Measurements from ENCODE around the gene LCN2. TPM values are rescaled to one million over a fixed set of nuclear protein-coding genes. Genes with fewer than 3 reads are reported as not detected.

The LCN2 gene
- polyA plus RNA-seq, 1 experiment = not detected

DNA sequence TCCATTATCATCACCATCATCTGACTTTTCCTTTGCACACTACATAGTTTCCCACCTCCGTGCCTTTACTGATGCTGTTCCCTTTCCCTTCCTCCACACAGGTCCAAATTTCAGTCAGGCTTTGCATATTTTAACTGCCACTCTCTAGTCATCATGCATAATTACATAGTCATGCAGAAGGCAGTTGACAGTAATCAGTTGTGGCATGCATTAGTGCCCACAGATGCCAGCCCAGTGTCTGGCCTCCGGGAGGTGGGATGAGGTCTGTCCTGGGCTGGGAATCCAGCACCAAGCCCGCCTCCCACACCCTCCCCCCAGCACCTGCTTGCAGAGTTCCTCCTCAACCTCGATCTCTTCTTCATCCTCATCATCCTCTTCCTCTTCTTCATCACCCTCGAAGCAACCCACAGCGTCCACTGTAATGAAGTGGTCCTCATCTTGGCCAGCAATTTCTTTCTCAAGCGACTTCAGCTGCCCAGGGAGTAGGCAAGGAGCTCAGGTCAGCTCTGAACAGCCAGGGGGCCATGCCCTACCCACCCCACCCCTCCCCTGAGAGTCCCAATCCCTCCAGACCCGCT lies 19.6 kb downstream of the LCN2 start:
- DNase-seq (ENCODE audit: low read depth) = no peak
- ChIA-PET POLR2A (no interaction called here), CTCF (interaction anchor here (0.7 kb wide), 1 partner anchor 153 kb away, joined by 3 read pairs; no protein-coding TSS in a partner anchor)
- TF ChIP-seq, protein P1, sequence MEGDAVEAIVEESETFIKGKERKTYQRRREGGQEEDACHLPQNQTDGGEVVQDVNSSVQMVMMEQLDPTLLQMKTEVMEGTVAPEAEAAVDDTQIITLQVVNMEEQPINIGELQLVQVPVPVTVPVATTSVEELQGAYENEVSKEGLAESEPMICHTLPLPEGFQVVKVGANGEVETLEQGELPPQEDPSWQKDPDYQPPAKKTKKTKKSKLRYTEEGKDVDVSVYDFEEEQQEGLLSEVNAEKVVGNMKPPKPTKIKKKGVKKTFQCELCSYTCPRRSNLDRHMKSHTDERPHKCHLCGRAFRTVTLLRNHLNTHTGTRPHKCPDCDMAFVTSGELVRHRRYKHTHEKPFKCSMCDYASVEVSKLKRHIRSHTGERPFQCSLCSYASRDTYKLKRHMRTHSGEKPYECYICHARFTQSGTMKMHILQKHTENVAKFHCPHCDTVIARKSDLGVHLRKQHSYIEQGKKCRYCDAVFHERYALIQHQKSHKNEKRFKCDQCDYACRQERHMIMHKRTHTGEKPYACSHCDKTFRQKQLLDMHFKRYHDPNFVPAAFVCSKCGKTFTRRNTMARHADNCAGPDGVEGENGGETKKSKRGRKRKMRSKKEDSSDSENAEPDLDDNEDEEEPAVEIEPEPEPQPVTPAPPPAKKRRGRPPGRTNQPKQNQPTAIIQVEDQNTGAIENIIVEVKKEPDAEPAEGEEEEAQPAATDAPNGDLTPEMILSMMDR (IDR thresholded peaks at IDR 0.05; ENCODE audit: insufficient read depth, low read depth, low read length) = no peak
- no peaks in the 10 kb centered on the region for H3K27me3 ChIP-seq (ENCODE audit: control insufficient read depth, insufficient read depth, low read length)
- H3K36me3 ChIP-seq (ENCODE audit: control insufficient read depth, insufficient read depth, low read length) = peaks cover 22% of the 10 kb centered on the region
- H3K4me3 ChIP-seq (ENCODE audit: low read depth, low read length) = no peak overlapping the region

DNA sequence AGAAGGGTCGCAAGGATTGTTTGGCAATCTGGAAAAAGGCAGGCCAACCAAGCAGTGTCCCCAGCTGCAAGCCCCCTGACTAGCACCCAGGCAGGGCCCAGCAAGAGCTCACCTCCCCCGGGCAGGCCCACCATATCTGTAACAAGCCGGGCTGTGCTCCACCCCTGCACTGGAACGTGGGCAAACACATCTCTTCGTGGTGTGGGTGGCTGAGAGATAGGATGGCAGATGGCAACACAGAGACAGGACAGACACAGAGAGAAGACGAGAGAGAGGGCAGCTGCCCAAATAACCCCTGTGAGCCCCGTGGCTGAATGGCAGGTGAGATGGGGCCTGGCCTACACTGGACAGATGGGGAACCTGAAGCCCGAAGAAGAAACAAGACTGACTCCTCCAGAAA lies 20.2 kb downstream of the LCN2 start:
- TF ChIP-seq, protein P1 (IDR thresholded peaks at IDR 0.05; ENCODE audit: insufficient read depth, low read depth, low read length) = no peak
- Histone ChIP-seq H3K27me3 (ENCODE audit: control insufficient read depth, insufficient read depth, low read length) (no peaks in the 10 kb centered on the region), H3K4me3 (ENCODE audit: low read depth, low read length) (no peak overlapping the region), H3K36me3 (ENCODE audit: control insufficient read depth, insufficient read depth, low read length) (peaks cover 19% of the 10 kb centered on the region)
- ChIA-PET POLR2A (no interaction called here), CTCF (interaction anchor here (0.5 to 0.7 kb wide), 2 partner anchors 11 to 152 kb away, joined by 3 to 5 read pairs; no protein-coding TSS in a partner anchor)
- DNase-seq (ENCODE audit: low read depth) = no peak

GRCh38 chr9:128169925-128170324 lies 20.7 kb downstream of the LCN2 start:
- TF ChIP-seq, protein P1 (IDR thresholded peaks at IDR 0.05; ENCODE audit: insufficient read depth, low read depth, low read length) = no peak
- Histone ChIP-seq H3K4me3 (ENCODE audit: low read depth, low read length) (no peak overlapping the region), H3K36me3 (ENCODE audit: control insufficient read depth, insufficient read depth, low read length) (peaks cover 19% of the 10 kb centered on the region), H3K27me3 (ENCODE audit: control insufficient read depth, insufficient read depth, low read length) (no peaks in the 10 kb centered on the region)
- no peak for DNase-seq (ENCODE audit: low read depth)
- ChIA-PET POLR2A (no interaction called here), CTCF (interaction anchor here (0.6 to 1.3 kb wide), 2 partner anchors 45 to 271 kb away, joined by 3 read pairs; no protein-coding TSS in a partner anchor)

- POLR2A ChIA-PET = no interaction called here
- no peak for DNase-seq (ENCODE audit: low read depth)
Observed at GRCh38 chr9:128174062-128174461, 24.8 kb downstream of the LCN2 start.

GRCh38 chr9:128175102-128175563 lies 25.9 kb downstream of the LCN2 start:
- peaks cover 33% of the 10 kb centered on the region for H3K36me3 ChIP-seq (ENCODE audit: control insufficient read depth, insufficient read depth, low read length)
- CTCF ChIA-PET = interaction anchor here (0.6 to 1.8 kb wide), 5 partner anchors 8 to 20 kb away, joined by 3 to 10 read pairs (median 4); no protein-coding TSS in a partner anchor
- POLR2A ChIA-PET = no interaction called here

More at GRCh38 chr9:128174062-128174461, 24.8 kb downstream of the LCN2 start:
- Histone ChIP-seq H3K27me3 (ENCODE audit: control insufficient read depth, insufficient read depth, low read length) (no peaks in the 10 kb centered on the region), H3K36me3 (ENCODE audit: control insufficient read depth, insufficient read depth, low read length) (peaks cover 34% of the 10 kb centered on the region), H3K4me3 (ENCODE audit: low read depth, low read length) (no peak overlapping the region)
- CTCF ChIA-PET = interaction anchor here (1.5 to 1.8 kb wide), 2 partner anchors 10 to 13 kb away, joined by 4 to 10 read pairs; no protein-coding TSS in a partner anchor
- TF ChIP-seq, protein P1 (IDR thresholded peaks at IDR 0.05; ENCODE audit: insufficient read depth, low read depth, low read length) = no peak

More at GRCh38 chr9:128175102-128175563, 25.9 kb downstream of the LCN2 start:
- DNase-seq (ENCODE audit: low read depth) = no peak
- H3K4me3 ChIP-seq (ENCODE audit: low read depth, low read length) = no peak overlapping the region
- TF ChIP-seq, protein P1 (IDR thresholded peaks at IDR 0.05; ENCODE audit: insufficient read depth, low read depth, low read length) = no peak
- H3K27me3 ChIP-seq (ENCODE audit: control insufficient read depth, insufficient read depth, low read length) = no peaks in the 10 kb centered on the region

Measured in BJ (cell line).